OCI-LY7 (cell line): ENCODE results near the gene GRK5. TPM values are rescaled to one million over a fixed set of nuclear protein-coding genes. Genes with fewer than 3 reads are reported as not detected.

Experiments
- BruUV-seq: library from RNA; stranded (reverse); fragments of 400-500 nt; replicated peaks from 2 replicates; lab custom pipeline; 2021; lab: Mats Ljungman, UMichigan
- CTCF ChIA-PET: fragments of 300-600 bp; sonication (Branson Sonifier 250); formaldehyde crosslinking; loops from one replicate; lab custom pipeline; 2022; ENCODE audit warnings: antibody characterized with exemption; ENCODE audit not compliant: unreplicated experiment; lab: Charles Lee
- POLR2A ChIA-PET: fragments of 300-600 bp; sonication (Branson Sonifier 250); formaldehyde crosslinking; loops from one replicate; lab custom pipeline; 2022; ENCODE audit warnings: antibody characterized with exemption; lab: Charles Lee
- DNase-seq: peaks from one replicate; pipeline ENCODE4 v3.0.0-alpha.2; 2015; ENCODE audit warnings: low spot score
- H2AFZ ChIP-seq: fragments of 200-600 bp; sonication (generic), shearing (Covaris generic); 2 replicates; pipeline ENCODE4 v1.6.1; 2014; ENCODE audit warnings: mild to moderate bottlenecking, antibody characterized with exemption, low read length, moderate library complexity
- H3K27ac ChIP-seq: fragments of 200-600 bp; sonication (generic); 2 replicates; pipeline ENCODE4 v1.5.1; 2014; ENCODE audit warnings: mixed run types, low read depth, mild to moderate bottlenecking, moderate library complexity, low read length, inconsistent platforms; ENCODE audit not compliant: poor library complexity, severe bottlenecking
- H3K36me3 ChIP-seq: fragments of 200-600 bp; sonication (generic); 2 replicates; pipeline ENCODE4 v1.6.1; 2014; ENCODE audit warnings: mild to moderate bottlenecking, antibody characterized with exemption, low read length, moderate library complexity, mixed read lengths; ENCODE audit not compliant: insufficient read depth
- H3K4me1 ChIP-seq: fragments of 200-600 bp; sonication (generic); 2 replicates; pipeline ENCODE4 v1.5.1; 2014; ENCODE audit warnings: mild to moderate bottlenecking, low read length; ENCODE audit not compliant: insufficient read depth, poor library complexity, severe bottlenecking
- H3K4me2 ChIP-seq: fragments of 200-600 bp; sonication (generic); 2 replicates; pipeline ENCODE4 v1.6.1; 2014; ENCODE audit warnings: mild to moderate bottlenecking, low read length
- H3K4me3 ChIP-seq: fragments of 200-600 bp; sonication (generic); 2 replicates; pipeline ENCODE4 v1.5.1; 2014; ENCODE audit warnings: mild to moderate bottlenecking, low read depth, low read length; ENCODE audit not compliant: poor library complexity, severe bottlenecking
- H3K79me2 ChIP-seq: fragments of 200-600 bp; sonication (generic); 2 replicates; pipeline ENCODE4 v1.6.1; 2016; ENCODE audit warnings: low read depth, mild to moderate bottlenecking, low read length, moderate library complexity, mixed read lengths; ENCODE audit not compliant: insufficient read depth
- H3K9me2 ChIP-seq: fragments of 200-600 bp; sonication (generic); 2 replicates; pipeline ENCODE4 v1.6.1; 2016; ENCODE audit warnings: mild to moderate bottlenecking, low read length, mixed read lengths; ENCODE audit not compliant: insufficient read depth
- H3K9me3 ChIP-seq: fragments of 200-600 bp; sonication (generic); 2 replicates; pipeline ENCODE4 v1.6.1; 2014; ENCODE audit warnings: mild to moderate bottlenecking, mixed run types, low read length, mixed read lengths
- H4K20me1 ChIP-seq: fragments of 200-600 bp; sonication (generic); 2 replicates; pipeline ENCODE4 v1.6.1; 2014; ENCODE audit warnings: mild to moderate bottlenecking, antibody characterized with exemption, low read length, moderate library complexity, mixed read lengths; ENCODE audit not compliant: insufficient read depth
- EZH2phosphoT487 ChIP-seq: fragments of 200-600 bp; sonication (generic); IDR thresholded peaks from 2 replicates; pipeline ENCODE4 v1.6.1; 2018; ENCODE audit warnings: low read depth, borderline replicate concordance, mild to moderate bottlenecking, mixed run types, antibody characterized with exemption, low read length, moderate library complexity, mixed read lengths
- intact Hi-C: fragments of 100-400 bp; cut with micrococcal nuclease; formaldehyde crosslinking; loops from one replicate; pipeline ENCODE4 v1.10.0; 2022; ENCODE audit not compliant: unreplicated experiment
- total RNA-seq, 2 experiments: library from RNA; depleted of rRNA in 1 of 2; stranded (reverse); fragments of >200 nt in 1 of 2; shearing (Covaris generic) in 1 of 2; gene quantifications; 2 replicates each; pipeline ENCODE4 v1.2.3, GENCODE V29; 2014 to 2022
- TF ChIP-seq, protein P1 (sequence below): fragments of 200-600 bp; sonication (generic); conservative IDR thresholded peaks from 2 replicates; pipeline ENCODE4 v1.5.1; 2014; ENCODE audit warnings: mild to moderate bottlenecking, antibody characterized with exemption, low read length, moderate library complexity, mixed read lengths

GRK5 gene
- total RNA-seq, 2 experiments from 2014 or later: 4.7 to 10.2 TPM

DNA sequence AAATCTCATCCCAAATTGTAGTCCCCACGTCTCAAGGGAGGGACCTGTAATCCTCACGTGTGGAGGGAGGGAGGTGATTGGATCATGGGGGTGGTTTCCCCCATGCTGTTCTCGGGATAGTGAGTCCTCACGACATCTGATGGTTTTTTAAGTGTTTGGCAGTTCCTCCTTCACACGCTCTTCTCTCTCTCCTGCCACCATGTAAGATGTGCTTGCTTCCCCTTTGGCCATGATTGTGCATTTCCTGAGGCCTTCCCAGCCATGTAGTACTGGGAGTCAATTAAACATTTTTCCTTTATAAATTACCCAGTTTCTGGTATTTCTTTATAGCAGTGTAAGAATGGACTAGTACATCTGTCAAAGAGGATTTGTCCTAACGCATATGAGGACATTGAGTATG lies 275.6 kb downstream of the GRK5 start:
- H3K4me3 ChIP-seq: no peak overlapping the region
- H3K9me2 ChIP-seq: no peaks in the 10 kb centered on the region
- ChIA-PET CTCF (no interaction called here), POLR2A (no interaction called here)
- H3K79me2 ChIP-seq: no peaks in the 10 kb centered on the region
- no peak overlapping the region for H2AFZ ChIP-seq
- H3K4me2 ChIP-seq: no peak overlapping the region
- peaks cover 19% of the 10 kb centered on the region for H3K4me1 ChIP-seq
- no peak overlapping the region for H3K27ac ChIP-seq
- no peaks in the 10 kb centered on the region for H3K9me3 ChIP-seq
- intact Hi-C loops: no loop called here
- no peak for TF ChIP-seq EZH2phosphoT487
- TF ChIP-seq, protein P1, sequence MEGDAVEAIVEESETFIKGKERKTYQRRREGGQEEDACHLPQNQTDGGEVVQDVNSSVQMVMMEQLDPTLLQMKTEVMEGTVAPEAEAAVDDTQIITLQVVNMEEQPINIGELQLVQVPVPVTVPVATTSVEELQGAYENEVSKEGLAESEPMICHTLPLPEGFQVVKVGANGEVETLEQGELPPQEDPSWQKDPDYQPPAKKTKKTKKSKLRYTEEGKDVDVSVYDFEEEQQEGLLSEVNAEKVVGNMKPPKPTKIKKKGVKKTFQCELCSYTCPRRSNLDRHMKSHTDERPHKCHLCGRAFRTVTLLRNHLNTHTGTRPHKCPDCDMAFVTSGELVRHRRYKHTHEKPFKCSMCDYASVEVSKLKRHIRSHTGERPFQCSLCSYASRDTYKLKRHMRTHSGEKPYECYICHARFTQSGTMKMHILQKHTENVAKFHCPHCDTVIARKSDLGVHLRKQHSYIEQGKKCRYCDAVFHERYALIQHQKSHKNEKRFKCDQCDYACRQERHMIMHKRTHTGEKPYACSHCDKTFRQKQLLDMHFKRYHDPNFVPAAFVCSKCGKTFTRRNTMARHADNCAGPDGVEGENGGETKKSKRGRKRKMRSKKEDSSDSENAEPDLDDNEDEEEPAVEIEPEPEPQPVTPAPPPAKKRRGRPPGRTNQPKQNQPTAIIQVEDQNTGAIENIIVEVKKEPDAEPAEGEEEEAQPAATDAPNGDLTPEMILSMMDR: no peak
- no peaks in the 10 kb centered on the region for H3K36me3 ChIP-seq
- BruUV-seq: no TSS peak
- H4K20me1 ChIP-seq: no peaks in the 10 kb centered on the region
- DNase-seq: no peak

DNA sequence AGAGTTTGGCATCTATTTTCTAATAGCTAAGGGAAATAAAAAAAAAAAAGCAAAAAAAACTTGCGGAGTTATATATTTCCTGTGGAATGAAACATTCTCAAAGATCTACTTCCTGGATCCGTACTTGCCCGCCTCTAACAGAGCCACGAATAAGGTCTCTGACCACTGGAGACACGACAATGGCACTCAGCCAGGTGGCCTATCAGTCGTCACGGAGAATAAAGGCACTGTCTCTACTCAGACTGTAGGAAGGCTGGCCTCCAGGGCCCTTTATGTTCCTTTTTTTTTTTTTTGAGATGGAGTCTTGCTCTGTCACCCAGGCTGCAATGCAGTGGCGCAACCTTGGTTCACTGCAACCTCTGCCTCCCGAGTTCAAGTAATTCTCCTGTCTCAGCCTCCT lies 276.5 kb downstream of the GRK5 start:
- H3K27ac ChIP-seq: no peak overlapping the region
- no TSS peak for BruUV-seq
- no peaks in the 10 kb centered on the region for H4K20me1 ChIP-seq
- H3K4me2 ChIP-seq: no peak overlapping the region
- no peak for DNase-seq
- TF ChIP-seq, protein P1: no peak
- TF ChIP-seq EZH2phosphoT487: no peak
- H3K36me3 ChIP-seq: no peaks in the 10 kb centered on the region
- POLR2A ChIA-PET: interaction anchor here (0.6 kb wide), 1 partner anchor 323 kb away, joined by 4 read pairs; no protein-coding TSS in a partner anchor
- no peak overlapping the region for H2AFZ ChIP-seq
- H3K9me2 ChIP-seq: no peaks in the 10 kb centered on the region
- H3K4me1 ChIP-seq: peaks cover 12% of the 10 kb centered on the region
- CTCF ChIA-PET: no interaction called here
- H3K9me3 ChIP-seq: no peaks in the 10 kb centered on the region
- H3K4me3 ChIP-seq: no peak overlapping the region
- intact Hi-C loops: no loop called here
- H3K79me2 ChIP-seq: no peaks in the 10 kb centered on the region

DNA sequence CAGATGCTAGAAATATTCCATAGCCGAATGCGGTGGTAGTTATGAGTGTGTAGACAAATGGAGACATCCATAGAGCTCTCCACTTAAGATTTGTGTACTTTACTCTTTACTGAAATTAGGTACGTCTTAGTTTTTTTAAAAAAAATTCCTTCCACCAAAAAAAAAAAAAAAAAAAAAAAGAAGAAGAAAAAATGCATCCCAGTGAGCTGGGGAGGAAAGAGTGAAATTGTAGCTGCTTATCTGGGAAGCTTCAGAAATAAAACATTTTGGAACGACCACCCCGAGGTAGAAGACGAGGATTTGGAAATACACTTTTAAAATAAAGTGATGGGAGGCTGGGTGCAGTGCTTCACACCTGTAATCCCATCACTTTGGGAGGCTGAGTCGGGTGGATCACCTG lies 281.3 kb downstream of the GRK5 start:
- DNase-seq: no peak
- Histone ChIP-seq H3K9me2 (no peaks in the 10 kb centered on the region), H3K36me3 (no peaks in the 10 kb centered on the region), H3K4me2 (no peak overlapping the region), H2AFZ (peak overlapping the region; percentile 77; the same call in 1 of the 2 replicates), H4K20me1 (no peaks in the 10 kb centered on the region), H3K79me2 (no peaks in the 10 kb centered on the region), H3K9me3 (no peaks in the 10 kb centered on the region), H3K4me3 (no peak overlapping the region), H3K4me1 (peaks cover 10% of the 10 kb centered on the region), H3K27ac (no peak overlapping the region)
- intact Hi-C loops: loop anchor here (1.0 to 2.0 kb wide), 5 partner anchors 46 to 289 kb away; no protein-coding TSS in a partner anchor
- CTCF ChIA-PET: interaction anchor here (0.6 kb wide), 2 partner anchors 10 to 184 kb away, joined by 3 read pairs; no protein-coding TSS in a partner anchor
- BruUV-seq: no TSS peak
- TF ChIP-seq, protein P1: no peak
- TF ChIP-seq EZH2phosphoT487: no peak
- POLR2A ChIA-PET: interaction anchor here (0.6 to 2.9 kb wide), 14 partner anchors 8 to 763 kb away, joined by 3 to 31 read pairs (median 4); partner anchors contain the start of genes GRK5 and RGS10
